Pulmonary artery endothelial cell (primary cell): ENCODE data around the gene SYNJ2BP. TPM values are rescaled to one million over a fixed set of nuclear protein-coding genes. Genes with fewer than 3 reads are reported as not detected.
A peak's percentile ranks its signal among the peaks of the same experiment; 100 is the strongest.
"Not testable (repeated sequence)": the region's sequence is repeated elsewhere in the genome, so short reads cannot be mapped to it uniquely, and the experiment has no call there.

ENCODE experiments used
- DNase-seq: peaks from one replicate; pipeline ENCODE4 v3.0.0-alpha.2; 2011; ENCODE audit warnings: low read depth, low spot score
- total RNA-seq: library from RNA; depleted of rRNA; stranded (reverse); fragments of >200 nt; gene quantifications from 2 replicates; pipeline ENCODE4 v1.2.3, GENCODE V29; 2014

SYNJ2BP gene, protein sequence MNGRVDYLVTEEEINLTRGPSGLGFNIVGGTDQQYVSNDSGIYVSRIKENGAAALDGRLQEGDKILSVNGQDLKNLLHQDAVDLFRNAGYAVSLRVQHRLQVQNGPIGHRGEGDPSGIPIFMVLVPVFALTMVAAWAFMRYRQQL
- 18.8 and 23.4 TPM in 2 replicates for total RNA-seq

DNA sequence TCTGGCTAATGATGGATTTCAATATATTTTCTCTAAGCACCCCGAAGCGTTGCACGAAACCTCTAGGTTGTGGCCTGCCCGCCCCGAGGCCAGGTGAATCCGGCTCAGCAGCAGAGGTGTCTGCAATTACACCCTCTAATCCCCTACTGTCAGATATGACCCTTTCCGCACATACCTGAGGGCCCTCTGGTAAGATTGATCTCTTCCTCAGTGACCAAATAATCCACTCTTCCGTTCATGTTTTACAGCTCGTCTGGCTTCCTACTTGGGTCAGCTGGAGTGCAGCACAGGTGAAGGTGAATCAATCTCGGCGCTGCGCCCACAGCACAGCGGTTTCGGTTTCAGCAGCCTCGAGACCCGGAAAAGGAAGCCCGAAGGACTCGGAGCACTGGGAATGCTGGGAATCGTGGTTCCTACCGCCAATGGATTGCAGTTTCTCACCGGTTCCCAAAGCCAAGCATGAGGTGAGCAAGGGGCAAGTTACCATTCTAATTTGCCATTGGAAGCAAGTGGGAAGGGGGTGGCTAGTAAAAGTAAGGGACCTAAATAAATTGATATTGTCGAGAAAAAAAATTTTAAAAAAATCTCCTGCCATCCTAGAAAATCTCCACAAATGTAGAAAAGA is at the start of gene SYNJ2BP:
SYNJ2BP (minus strand) TSS at position 366 of the 625 bp plus-strand sequence; CDS start at position 239, 127 bp downstream.
- DNase-seq: peak; percentile 11

DNA sequence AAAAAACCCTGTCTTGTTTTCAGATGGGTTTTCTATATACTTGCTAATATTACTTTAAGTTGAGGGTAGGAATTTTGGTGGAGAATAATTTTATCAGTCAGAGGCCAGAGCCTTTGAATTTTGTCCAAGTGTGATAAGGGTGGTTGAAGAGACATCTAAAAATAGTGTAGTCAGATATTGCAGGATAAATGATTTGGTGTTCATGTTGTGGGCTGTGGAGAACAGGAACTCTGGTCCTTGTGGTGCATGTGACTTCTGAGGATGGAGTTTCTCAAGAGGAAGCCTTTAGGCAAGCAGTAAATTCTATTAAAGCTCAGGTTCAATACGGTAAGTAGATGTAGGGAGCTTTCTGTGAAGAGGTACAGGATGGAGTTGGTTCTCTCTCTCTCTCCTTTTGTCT is 37.8 kb upstream of the SYNJ2BP start:
- no peak for DNase-seq

DNA sequence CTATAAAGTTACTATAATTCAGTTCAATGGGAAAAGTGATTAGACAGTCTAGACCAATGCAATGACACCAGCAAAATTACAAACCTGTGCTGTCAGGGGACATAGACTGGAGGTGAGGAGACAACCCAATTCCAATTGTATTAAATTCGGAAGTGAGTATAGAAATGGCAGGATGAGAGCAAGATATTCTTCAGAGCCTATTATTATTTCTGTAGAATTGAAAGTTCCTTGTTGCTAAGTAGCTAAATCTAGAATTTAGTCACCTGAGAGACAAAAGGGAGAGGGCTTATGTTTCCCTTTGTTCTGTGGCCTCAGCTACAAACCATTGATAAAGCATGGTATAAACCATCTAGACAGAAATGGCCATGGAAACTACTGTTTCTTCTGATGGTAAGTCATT is 35.0 kb upstream of the SYNJ2BP start, which contains the start of gene ADAM21:
ADAM21 (plus strand) TSS at position 301 of the 400 bp plus-strand sequence. CDS start 5,326 bp downstream, outside the sequence.
- DNase-seq: no peak

DNA sequence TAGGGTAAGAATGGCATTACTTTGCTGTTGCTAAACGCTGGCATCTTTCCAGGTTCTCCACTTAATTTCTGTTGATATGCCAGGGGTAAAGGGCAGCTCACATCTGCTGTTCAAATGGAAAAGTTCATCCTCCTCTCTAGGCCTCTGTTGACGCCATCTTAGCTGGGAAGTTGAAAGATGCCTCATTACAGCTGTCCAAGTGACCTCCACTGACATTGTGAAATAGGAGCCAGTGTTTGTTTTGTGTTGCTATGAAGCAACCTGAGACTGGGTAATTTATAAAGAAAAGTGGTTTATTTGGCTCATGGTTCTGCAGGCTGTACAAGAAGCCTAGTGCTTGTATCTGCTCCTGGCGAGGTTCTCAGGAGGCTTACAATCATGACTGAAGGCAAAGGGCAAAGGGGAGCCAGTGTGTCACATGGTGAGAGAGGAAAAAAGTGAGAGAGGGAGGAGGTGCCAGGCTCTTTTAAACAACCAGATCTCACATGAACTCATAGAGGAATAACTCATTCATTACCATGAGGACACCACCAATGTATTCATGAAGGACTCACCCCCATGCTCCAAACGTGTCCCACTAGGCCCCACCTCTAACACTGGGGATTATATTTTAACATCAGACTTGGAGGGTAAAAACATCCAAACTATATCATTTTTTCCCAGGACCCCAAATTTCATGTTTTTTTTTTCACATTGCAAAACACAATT is 31.9 kb upstream of the SYNJ2BP start:
- DNase-seq: peak; percentile 2

DNA sequence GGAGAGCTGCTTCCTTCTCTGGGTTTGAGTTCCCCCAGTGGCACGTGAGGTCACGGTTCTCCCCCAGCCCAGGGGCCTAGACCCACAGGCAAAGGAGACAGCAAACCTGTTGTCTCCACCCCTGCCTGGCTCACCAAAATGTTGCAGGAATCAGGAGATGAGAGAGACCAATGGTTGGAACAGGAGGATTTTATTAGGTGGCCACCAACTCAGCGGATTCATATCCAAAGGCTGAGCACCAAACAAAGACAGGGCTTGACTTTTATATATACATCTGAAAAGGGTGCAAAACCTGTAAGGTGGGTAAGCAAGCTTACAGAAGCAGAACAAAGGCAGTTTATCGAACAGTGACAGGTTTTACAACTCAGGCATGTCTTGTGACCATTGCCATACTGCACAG is 25.9 kb upstream of the SYNJ2BP start:
- no peak for DNase-seq

DNA sequence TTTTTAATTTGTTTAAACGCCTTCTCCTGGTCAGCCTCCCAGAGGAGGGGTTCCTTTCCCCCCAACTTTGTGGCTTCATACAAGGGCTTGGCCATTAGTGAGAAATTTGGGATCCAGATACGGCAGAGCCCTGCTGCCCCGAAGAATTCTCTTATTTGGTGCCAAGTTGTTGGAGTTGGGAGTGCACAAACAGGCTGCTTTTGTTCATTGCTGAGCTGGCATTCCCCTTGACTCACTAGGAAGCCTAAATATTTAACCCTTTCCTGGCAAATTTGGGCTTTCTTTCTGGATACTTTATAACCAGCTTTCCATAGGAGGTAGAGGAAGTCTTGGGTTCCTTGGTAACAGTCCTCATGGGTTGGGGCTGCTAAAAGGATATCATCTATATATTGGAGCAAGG is 24.8 kb upstream of the SYNJ2BP start:
- no peak for DNase-seq

DNA sequence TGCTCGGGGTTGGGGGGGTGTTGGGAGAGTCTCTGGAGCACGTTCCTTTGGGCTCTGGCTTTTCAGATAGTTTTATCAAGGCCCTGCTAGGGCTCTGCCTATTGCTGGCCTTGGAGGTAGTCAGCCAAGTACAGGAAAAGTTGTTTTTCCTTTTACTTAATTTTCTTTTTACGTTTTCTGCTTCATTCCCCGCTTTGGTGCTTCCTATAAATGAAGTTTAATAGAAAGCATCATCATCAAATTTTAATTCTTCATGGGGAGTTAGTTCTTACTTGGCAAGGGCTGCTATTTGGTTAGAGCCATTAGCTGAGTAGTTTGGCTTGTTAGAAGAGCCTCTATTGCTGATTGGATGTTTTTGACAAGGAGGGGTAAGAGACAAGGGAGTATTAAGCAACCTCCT is 20.0 kb upstream of the SYNJ2BP start:
- DNase-seq: no peak

DNA sequence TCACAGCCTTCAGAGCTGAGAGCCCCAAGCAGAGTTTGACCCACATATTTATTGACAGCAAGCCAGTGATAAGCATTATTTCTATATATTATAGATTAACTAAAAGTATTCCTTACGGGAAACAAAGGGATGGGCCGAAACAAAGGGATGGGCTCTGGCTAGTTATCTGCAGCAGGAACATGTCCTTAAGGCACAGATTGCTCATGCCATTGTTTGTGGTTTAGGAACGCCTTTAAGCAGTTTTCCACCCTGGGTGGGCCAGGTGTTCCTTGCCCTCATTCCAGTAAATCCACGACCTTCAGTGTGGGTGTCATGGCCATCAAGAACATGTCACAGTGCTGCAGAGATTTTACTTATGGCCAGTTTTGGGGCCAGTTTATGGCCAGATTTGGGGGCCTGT is 9.7 kb upstream of the SYNJ2BP start:
- not testable (repeated sequence) for DNase-seq

DNA sequence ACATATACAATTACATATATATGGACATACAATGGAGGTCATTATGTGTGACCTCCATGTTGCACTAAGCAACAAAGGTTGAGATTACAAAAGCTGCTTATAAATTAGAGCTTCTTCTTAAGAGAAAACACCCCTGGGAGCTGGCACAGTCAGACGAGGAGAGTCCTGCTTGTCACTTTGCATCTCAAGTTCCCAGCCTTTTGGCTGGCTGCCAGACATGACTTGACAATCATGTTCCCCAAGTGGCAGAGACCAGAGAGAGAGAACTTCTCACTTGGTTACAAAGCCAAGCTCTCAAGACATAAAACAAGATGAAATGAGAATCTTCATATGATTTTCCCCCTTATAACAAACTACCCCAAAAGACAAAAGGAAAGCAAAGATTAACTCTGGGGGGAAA is 8.5 kb upstream of the SYNJ2BP start:
- DNase-seq: no peak

DNA sequence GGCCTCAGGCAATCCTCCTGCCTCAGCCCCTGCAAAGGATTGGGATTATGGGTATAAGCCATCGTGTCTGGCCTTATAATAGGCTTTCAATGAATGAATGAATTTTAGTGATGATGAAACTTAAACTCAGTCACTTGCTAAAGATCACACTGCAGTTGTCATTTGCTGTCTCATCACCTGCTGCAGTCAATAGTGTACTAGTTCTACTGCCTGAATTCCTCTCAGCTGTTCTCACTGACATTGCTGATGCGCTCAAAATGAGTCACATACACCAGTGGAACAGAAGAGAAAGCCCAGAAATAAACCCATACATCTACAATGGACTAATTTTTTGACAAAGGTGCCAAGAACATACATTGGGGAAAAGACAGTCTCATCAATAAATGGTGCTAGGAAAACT is 5.6 kb upstream of the SYNJ2BP start:
- no peak for DNase-seq

DNA sequence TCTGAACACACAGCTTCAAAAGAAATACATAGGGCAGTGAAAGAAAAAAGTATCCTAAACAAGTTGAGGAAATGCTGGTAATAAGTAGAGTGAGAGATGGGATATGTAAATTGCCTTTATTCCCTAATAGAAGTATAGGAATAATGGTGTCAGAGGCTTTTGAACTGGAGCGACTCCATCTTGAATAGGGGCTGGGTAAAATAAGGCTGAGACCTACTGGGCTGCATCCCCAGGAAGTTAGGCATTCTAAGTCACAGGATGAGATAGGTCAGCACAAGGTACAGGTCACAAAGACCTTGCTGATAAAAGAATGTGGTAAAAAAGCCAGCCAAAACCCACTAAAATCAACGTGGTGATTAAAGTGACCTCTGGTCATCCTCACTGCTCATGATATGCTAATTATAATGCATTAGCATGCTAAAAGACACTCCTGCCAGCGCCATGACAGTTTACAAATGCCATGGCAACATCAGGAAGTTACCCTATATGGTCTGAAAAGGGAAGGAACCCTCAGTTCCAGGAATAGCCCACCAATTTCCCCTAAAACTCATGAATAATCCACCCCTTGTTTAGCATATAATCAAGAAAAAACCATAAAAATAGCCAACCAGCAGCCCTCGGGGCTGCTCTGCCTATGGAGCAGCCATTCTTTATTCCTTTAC is 2.5 kb upstream of the SYNJ2BP start:
- DNase-seq: not testable (repeated sequence)

DNA sequence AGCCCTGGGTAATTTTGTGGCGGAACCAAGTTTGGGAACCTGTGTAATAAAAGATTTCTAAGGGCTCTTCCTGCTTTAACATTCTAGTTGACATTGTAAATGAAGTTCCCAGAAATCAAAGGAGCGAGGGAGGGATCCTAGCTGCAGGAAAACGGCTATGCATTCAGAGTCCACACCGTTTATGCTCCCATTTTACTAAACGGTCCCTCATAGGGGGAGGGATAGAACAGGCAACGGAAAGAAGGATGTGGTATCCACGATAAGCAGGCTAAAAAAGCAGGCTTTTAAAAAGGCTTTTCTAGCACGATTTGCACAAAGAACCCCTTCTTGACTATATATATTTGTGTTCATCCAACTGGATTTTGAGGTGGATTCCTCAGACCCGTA is 559 bp downstream of the SYNJ2BP start:
- no peak for DNase-seq

DNA sequence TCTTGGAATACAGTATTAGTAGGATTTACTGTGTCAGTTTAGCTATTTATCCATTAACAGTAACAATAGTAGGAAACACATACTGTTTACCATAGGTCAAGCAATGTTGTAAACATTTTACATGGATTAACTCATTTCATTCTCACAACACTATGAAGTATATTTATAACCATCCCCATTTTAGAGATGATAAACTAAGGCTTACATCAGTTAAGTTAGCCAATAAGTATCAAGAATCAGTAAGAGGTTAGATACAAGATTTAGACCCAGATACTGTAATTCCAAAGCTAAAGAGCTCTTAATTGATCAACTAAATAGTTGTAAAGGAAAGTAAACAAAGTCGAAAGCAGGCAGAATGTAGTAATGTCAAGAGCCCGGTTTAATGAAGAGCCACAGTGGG is 1.1 kb downstream of the SYNJ2BP start:
- DNase-seq: no peak

DNA sequence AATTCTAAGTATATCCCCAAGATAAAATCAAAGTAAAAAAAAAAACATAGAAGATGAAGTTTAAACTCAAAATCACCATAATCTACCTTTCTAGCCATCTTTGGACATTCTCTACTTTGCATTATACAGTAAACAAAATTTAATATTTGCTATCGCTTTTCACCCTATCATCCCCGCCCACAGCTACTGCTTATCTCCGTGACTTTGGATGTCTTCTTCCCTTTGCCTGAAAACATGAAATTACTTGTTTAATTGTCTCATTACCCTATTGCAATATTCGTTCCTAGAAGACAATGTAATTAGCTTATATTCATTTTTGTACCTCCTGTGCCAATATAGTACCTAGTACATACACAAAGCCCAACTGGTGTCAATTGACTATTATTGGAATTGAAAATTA is 9.3 kb downstream of the SYNJ2BP start:
- no peak for DNase-seq

DNA sequence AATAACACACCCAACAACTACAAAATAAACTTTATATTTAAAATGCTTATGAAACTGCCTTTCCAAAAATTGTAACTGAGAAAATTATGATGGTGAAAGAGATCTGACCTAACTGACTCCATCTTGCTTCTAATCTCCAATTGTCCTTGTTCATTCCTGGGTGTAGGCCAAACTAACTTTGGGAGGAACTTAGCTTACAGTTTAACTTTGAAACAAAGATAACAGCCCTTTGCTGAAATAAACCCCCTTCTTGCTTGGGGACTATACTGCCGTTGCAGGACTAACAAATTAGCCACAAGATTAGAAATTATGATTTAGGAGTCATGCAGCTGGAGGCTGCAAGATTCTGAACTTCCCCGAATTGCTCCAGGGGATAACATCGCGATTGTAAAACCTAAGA is 10.7 kb downstream of the SYNJ2BP start:
- not testable (repeated sequence) for DNase-seq

DNA sequence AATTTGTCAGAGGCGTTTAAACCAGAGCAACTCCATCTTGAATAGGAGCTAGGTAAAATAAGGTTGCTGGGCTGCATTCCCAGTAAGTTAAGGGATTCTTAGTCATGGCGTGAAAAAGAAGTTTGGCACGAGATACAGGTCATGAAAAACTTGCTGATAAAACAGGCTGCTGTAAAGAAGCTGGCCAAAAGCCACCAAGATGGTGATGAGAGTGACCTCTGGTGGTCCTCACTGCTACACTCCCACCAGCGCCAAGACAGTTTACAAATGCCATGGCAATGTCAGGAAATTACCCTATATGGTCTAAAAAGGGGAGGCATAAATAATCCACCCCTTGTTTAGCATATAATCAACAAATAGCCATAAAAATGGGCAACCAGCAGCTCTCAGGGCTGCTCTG is 13.6 kb downstream of the SYNJ2BP start:
- DNase-seq: peak; percentile 24

DNA sequence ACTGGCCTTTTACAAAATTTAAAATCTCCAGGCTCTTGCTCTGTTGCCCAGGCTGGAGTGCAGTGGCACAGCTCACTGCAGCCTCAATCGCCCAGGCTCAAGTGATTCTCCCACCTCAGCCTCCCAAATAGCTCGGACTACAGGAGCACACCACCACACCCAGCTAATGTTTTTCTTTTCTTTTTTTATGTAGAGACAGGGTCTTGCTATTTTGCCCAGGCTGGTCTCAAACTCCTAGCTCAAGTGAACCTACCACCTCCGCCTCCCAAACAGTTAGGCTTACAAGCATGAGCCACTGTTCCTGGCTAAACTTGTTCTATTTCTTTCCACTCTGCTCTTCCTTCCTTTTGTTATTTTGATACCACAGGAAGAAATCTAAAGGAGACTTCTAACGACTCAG is 15.2 kb downstream of the SYNJ2BP start:
- DNase-seq: no peak

DNA sequence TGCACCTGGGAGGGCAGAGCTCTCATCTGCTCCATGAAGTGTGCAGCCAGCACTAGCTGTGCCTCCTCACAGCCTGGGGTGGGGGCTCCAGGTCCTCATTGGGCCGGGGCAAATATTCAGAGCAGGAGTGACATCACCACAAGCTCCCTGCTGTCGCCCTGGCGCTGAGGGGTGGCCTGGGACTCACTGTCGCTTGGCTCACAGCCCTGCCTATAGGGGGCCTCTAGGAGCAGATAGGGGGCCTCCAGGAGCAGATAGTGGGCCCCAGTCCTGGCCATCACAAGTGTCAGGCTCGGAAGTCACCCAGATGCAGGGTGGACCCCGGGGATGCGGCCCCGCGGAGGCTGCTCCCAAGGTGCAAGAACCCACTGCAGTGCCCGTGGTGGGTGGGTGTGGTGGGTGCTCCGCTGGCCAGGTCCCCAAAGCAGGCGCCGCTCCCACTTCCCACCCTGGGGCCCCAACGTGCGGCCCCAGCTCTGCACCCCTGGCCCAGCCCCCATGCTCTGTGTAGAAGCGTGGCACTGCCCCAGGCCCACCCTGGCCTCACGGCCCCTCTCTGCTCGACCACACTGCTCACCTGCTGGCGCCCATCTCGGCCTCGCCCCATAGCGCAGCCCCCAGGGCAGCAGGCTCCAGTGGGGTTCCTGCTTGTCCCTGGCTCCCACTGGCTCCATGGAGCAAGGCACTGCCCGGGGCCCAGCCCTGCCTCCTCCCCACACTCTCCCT is 18.0 kb downstream of the SYNJ2BP start:
- DNase-seq: no peak

DNA sequence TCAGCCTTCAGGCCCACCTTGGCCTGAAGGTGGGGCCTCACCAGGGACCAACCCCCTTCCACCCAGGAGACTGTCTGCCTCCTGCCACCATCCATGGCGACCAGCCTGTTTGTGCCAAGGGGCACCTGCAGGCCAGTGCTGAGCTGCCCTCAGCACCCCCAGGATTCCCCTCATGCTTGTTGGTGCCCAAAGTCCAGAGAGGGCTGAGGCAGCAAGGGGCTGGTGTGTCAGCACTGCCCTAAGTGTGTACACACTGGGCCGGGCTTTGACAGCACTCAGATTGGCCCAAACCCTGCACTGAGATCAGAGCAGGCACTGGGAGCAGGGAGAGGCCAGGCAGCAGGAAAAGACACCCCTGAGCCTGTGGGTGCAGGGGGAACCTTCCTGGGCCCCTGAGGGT is 18.6 kb downstream of the SYNJ2BP start:
- no peak for DNase-seq

DNA sequence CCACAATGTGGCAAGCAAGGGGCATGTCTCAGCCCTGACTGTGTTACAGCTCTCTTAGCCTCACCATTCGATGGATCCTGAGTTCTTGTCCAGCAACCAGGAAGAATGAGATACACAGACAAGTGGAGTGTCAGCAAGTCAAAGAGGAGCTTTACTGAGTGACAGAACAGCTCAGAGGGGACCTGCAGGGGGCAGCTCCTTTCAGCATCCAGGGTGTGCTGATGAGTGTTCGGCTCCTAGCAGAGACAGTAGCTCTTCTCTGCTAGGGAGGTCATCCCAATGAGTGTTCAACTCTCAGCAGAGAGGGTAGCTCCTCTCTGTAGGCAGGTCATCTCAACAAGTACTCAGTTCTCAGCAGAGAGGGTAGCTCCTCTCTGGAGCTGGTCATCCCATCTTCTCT is 19.1 kb downstream of the SYNJ2BP start:
- no peak for DNase-seq

DNA sequence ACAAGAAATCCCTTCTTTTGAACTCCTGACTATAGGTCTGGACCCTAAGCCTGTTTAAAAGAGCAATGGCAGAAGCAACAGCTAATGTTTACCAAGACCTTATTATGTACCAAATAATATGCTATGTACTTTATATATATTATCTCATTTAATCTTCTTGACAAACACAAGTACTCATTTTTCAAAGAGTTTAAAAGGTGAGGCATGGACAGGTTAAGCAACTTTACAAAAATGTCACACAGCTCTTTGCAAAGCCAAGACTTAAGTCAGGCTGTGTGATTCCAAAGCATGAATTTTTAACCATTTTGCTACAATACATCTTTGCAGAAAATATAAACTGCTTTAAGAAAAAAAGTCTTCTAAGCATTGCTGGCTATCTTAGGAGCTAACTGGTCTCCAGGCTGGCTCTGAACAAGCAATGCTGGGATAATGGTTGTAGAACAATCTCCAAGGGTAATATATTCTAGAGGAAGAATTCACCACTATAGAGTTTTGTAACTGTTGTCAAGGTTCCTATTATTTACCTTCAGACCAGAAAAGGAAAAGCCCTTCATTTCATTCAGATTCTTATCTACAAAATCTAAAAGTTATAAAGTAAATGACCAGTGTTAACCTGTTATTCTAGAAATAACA is 22.1 kb downstream of the SYNJ2BP start:
- DNase-seq: no peak
